Measurements from ENCODE around the gene LRMDA. TPM values are rescaled to one million over a fixed set of nuclear protein-coding genes. Genes with fewer than 3 reads are reported as not detected.

LRMDA gene
- total RNA-seq, 1 donor from 2014 or later = 5.2 TPM

- peaks cover 2% of the 10 kb centered on the region for H3K27me3 Mint-ChIP-seq (ENCODE audit: insufficient read depth, low read depth)
- Histone ChIP-seq H3K4me1 (peaks cover 9% of the 10 kb centered on the region), H3K9ac (no peak overlapping the region), H3K9me3 (ENCODE audit: low read depth) (no peaks in the 10 kb centered on the region), H3K27ac (no peak overlapping the region), H3K4me3 (no peak overlapping the region), H3F3A (ENCODE audit: low read depth) (no peaks in the 10 kb centered on the region), H4K20me1 (ENCODE audit: low read depth) (no peaks in the 10 kb centered on the region), H3K36me3 (no peaks in the 10 kb centered on the region), H2AFZ (replicated peaks) (no peak overlapping the region), H3K27me3 (no peaks in the 10 kb centered on the region), H3K4me2 (no peak overlapping the region), H3K79me2 (ENCODE audit: low read depth) (no peaks in the 10 kb centered on the region)
- H3K9me3 Mint-ChIP-seq = no peaks in the 10 kb centered on the region
- peak overlapping the region; percentile 21 for H3K27ac Mint-ChIP-seq
- no peaks in the 10 kb centered on the region for H3K36me3 Mint-ChIP-seq
- H3K4me3 Mint-ChIP-seq = no peak overlapping the region
- DNase-seq (ENCODE audit: low spot score) = no peak
- no peak for TF ChIP-seq EZH2 (IDR thresholded peaks at IDR 0.05)
- no peak for TF ChIP-seq EZH2phosphoT487 (IDR thresholded peaks at IDR 0.05)
- no peak for TF ChIP-seq CTCF (IDR thresholded peaks at IDR 0.05)
- H3K4me1 Mint-ChIP-seq = peaks cover 50% of the 10 kb centered on the region
Observed at GRCh38 chr10:76188216-76188615, 756.8 kb downstream of the LRMDA start.

- H3K4me2 ChIP-seq = no peak overlapping the region
- no peaks in the 10 kb centered on the region for H3K79me2 ChIP-seq (ENCODE audit: low read depth)
- no peak overlapping the region for H2AFZ ChIP-seq (replicated peaks)
- Mint-ChIP-seq H3K27ac (peak overlapping the region; percentile 86), H3K4me3 (no peak overlapping the region), H3K9me3 (no peaks in the 10 kb centered on the region), H3K4me1 (peaks cover 47% of the 10 kb centered on the region), H3K27me3 (ENCODE audit: insufficient read depth, low read depth) (peaks cover 2% of the 10 kb centered on the region), H3K36me3 (no peaks in the 10 kb centered on the region)
- DNase-seq (ENCODE audit: low spot score) = no peak
- H3K36me3 ChIP-seq = no peaks in the 10 kb centered on the region
- TF ChIP-seq CTCF (IDR thresholded peaks at IDR 0.05) = no peak
- TF ChIP-seq EZH2phosphoT487 (IDR thresholded peaks at IDR 0.05) = no peak
- TF ChIP-seq EZH2 (IDR thresholded peaks at IDR 0.05) = no peak
- no peaks in the 10 kb centered on the region for H3F3A ChIP-seq (ENCODE audit: low read depth)
- H3K9me3 ChIP-seq (ENCODE audit: low read depth) = no peaks in the 10 kb centered on the region
- no peak overlapping the region for H3K4me3 ChIP-seq
- H3K9ac ChIP-seq = no peak overlapping the region
- peaks cover 16% of the 10 kb centered on the region for H3K4me1 ChIP-seq
- no peaks in the 10 kb centered on the region for H3K27me3 ChIP-seq
- H4K20me1 ChIP-seq (ENCODE audit: low read depth) = no peaks in the 10 kb centered on the region
- no peak overlapping the region for H3K27ac ChIP-seq
Observed at GRCh38 chr10:76190634-76191270, 759.3 kb downstream of the LRMDA start.

GRCh38 chr10:76191336-76191735 is 759.9 kb downstream of the LRMDA start:
- TF ChIP-seq EZH2 (IDR thresholded peaks at IDR 0.05) = no peak
- no peak for TF ChIP-seq CTCF (IDR thresholded peaks at IDR 0.05)
- no peak for TF ChIP-seq EZH2phosphoT487 (IDR thresholded peaks at IDR 0.05)
- Mint-ChIP-seq H3K4me1 (peaks cover 47% of the 10 kb centered on the region), H3K27ac (peak overlapping the region; percentile 86), H3K9me3 (peaks cover under 1% of the 10 kb centered on the region), H3K36me3 (no peaks in the 10 kb centered on the region), H3K4me3 (no peak overlapping the region), H3K27me3 (ENCODE audit: insufficient read depth, low read depth) (peaks cover 2% of the 10 kb centered on the region)
- no peak overlapping the region for H3K9ac ChIP-seq
- H3K4me2 ChIP-seq = no peak overlapping the region
- no peaks in the 10 kb centered on the region for H3K9me3 ChIP-seq (ENCODE audit: low read depth)
- no peak overlapping the region for H2AFZ ChIP-seq (replicated peaks)
- H3K4me3 ChIP-seq = no peak overlapping the region
- no peaks in the 10 kb centered on the region for H3K79me2 ChIP-seq (ENCODE audit: low read depth)
- H3K4me1 ChIP-seq = peaks cover 16% of the 10 kb centered on the region
- no peaks in the 10 kb centered on the region for H3K36me3 ChIP-seq
- no peak overlapping the region for H3K27ac ChIP-seq
- H4K20me1 ChIP-seq (ENCODE audit: low read depth) = no peaks in the 10 kb centered on the region
- H3K27me3 ChIP-seq = no peaks in the 10 kb centered on the region
- H3F3A ChIP-seq (ENCODE audit: low read depth) = no peaks in the 10 kb centered on the region
- DNase-seq (ENCODE audit: low spot score) = no peak

Measured in neural progenitor cell (in vitro differentiated cells).